Measurements from ENCODE around the gene SSU72.

- TF ChIP-seq CTCF (optimal IDR thresholded peaks at IDR 0.05 in 1 of 3, IDR thresholded peaks at IDR 0.05 in 1 of 3, conservative IDR thresholded peaks at IDR 0.05 in 1 of 3; ENCODE audit: extremely low read depth in 1 of 3, insufficient read depth in 2 of 3, low read length in 3 of 3) = no peak
- TF ChIP-seq EZH2 (IDR thresholded peaks at IDR 0.05; ENCODE audit: low read length) = no peak
Observed at GRCh38 chr1:1603671-1604373, 29.2 kb upstream of the SSU72 start.

All from keratinocyte (primary cell).